Measurements from ENCODE around the gene TRIM24. TPM values are rescaled to one million over a fixed set of nuclear protein-coding genes. Genes with fewer than 3 reads are reported as not detected.
"Not testable (repeated sequence)": the region's sequence is repeated elsewhere in the genome, so short reads cannot be mapped to it uniquely, and the experiment has no call there.

The TRIM24 gene
- total and polyA plus RNA-seq, 4 donors, result 7.0 to 33.0 (median 17.4) TPM

DNA sequence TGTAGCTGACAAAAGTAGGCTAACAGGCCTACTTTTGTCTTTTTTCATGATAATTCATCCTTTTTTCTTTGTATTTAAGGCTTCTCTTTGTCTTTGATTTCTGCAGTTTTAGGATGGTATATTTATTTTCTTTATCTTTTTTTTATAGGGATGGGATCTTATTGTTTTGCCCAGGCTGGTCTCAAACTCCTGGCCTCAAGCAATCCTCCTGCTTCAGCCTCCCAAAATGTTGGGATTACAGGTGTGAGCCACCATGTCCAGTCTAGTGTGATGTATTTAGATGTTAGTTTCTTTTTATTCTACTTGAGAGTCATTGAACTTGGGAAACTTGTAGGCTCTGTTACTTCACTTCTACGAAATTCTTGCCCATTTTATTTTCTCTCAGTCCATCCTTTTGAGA, 35.4 kb downstream of the TRIM24 start:
- no peak for DNase-seq

DNA sequence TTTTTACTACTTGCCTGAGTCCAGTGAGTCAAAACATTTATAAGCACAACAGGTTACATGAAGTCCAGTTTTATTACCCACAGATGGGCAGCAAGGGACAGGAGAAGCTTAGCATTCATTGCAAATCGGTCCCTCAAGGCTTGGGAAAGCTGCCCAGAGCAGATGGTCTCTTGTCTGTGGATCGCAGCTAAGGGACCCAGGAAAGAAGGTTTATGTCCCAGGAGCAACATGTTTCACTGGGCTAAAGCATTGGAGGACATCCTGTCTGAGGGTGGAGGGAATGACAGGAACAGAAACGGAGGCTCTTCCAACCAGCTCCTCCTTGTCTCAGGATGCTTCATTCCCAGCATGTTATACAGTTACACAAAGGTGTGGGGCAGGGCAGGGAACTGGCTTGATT, 39.3 kb downstream of the TRIM24 start:
- 90 to 94% methylated on average over 3 of the region's 3 CpGs for WGBS, 2 donors

More for the DNA sequence above, 35.4 kb downstream of the TRIM24 start:
- H3K36me3 ChIP-seq (ENCODE audit: control insufficient read depth in 4 of 4, insufficient read depth in 4 of 4, low read length in 4 of 4), result peaks cover 0 to 1% (median 0%) of the 10 kb centered on the region in 4 donors
- WGBS, 2 donors, result 84 to 88% methylated on average over 1 of the region's 1 CpG
- H3K9ac ChIP-seq (ENCODE audit: insufficient read depth in 1 of 2, low read length in 2 of 2), result no peak overlapping the region
- H3K27me3 ChIP-seq (ENCODE audit: control insufficient read depth in 3 of 3, insufficient read depth in 3 of 3, low read length in 2 of 3), result no peaks in the 10 kb centered on the region
- no peaks in the 10 kb centered on the region for H3K9me3 ChIP-seq (ENCODE audit: control insufficient read depth in 4 of 4, insufficient read depth in 3 of 4, low read length in 3 of 4)
- H3K4me3 ChIP-seq, result no peak overlapping the region
- no peak overlapping the region for H3K27ac ChIP-seq (ENCODE audit: low read depth in 1 of 2, low read length in 1 of 2)
- peaks cover 0 to 4% (median 0%) of the 10 kb centered on the region in 5 donors for H3K4me1 ChIP-seq (ENCODE audit: control insufficient read depth in 5 of 5, insufficient read depth in 5 of 5, low read length in 5 of 5)
- ATAC-seq (ENCODE audit: insufficient read depth, low FRiP score), result no peak
- TF ChIP-seq, protein P1, sequence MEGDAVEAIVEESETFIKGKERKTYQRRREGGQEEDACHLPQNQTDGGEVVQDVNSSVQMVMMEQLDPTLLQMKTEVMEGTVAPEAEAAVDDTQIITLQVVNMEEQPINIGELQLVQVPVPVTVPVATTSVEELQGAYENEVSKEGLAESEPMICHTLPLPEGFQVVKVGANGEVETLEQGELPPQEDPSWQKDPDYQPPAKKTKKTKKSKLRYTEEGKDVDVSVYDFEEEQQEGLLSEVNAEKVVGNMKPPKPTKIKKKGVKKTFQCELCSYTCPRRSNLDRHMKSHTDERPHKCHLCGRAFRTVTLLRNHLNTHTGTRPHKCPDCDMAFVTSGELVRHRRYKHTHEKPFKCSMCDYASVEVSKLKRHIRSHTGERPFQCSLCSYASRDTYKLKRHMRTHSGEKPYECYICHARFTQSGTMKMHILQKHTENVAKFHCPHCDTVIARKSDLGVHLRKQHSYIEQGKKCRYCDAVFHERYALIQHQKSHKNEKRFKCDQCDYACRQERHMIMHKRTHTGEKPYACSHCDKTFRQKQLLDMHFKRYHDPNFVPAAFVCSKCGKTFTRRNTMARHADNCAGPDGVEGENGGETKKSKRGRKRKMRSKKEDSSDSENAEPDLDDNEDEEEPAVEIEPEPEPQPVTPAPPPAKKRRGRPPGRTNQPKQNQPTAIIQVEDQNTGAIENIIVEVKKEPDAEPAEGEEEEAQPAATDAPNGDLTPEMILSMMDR (IDR thresholded peaks at IDR 0.05; ENCODE audit: control extremely low read depth, extremely low read depth), result no peak

DNA sequence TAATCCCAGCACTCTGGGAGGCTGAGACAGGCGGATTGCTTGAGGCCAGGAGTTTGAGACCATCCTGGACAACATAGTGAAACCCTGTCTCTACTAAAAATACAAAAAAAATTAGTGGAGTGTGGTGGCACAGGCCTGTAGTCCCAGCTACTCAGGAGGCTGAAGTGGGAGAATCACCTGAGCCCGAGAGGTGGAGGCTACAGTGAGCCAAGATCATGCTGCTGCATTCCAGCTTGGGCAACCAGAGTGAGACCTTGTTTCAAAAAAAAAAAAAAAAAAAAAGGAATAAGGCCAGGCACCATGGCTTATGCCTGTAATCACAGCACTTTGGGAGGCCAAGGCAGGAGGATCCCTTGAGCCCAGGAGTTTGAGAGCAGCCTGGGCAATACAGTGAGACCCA, 40.2 kb downstream of the TRIM24 start:
- ATAC-seq (ENCODE audit: insufficient read depth, low FRiP score); H3K9ac ChIP-seq (ENCODE audit: insufficient read depth in 1 of 2, low read length in 2 of 2); H3K4me1 ChIP-seq (ENCODE audit: control insufficient read depth in 5 of 5, insufficient read depth in 5 of 5, low read length in 5 of 5); H3K36me3 ChIP-seq (ENCODE audit: control insufficient read depth in 4 of 4, insufficient read depth in 4 of 4, low read length in 4 of 4); H3K9me3 ChIP-seq (ENCODE audit: control insufficient read depth in 4 of 4, insufficient read depth in 3 of 4, low read length in 3 of 4); H3K27me3 ChIP-seq (ENCODE audit: control insufficient read depth in 3 of 3, insufficient read depth in 3 of 3, low read length in 2 of 3); H3K4me3 ChIP-seq; DNase-seq; H3K27ac ChIP-seq (ENCODE audit: low read depth in 1 of 2, low read length in 1 of 2): not testable (repeated sequence)
- WGBS, 2 donors, result 99 to 100% methylated on average over 2 of the region's 2 CpGs

More for the DNA sequence above, 39.3 kb downstream of the TRIM24 start:
- Histone ChIP-seq H3K27ac (ENCODE audit: low read depth in 1 of 2, low read length in 1 of 2) (no peak overlapping the region), H3K9ac (ENCODE audit: insufficient read depth in 1 of 2, low read length in 2 of 2) (no peak overlapping the region), H3K36me3 (ENCODE audit: control insufficient read depth in 4 of 4, insufficient read depth in 4 of 4, low read length in 4 of 4) (peaks cover 0 to 1% (median under 1%) of the 10 kb centered on the region in 4 donors), H3K4me3 (no peak overlapping the region), H3K9me3 (ENCODE audit: control insufficient read depth in 4 of 4, insufficient read depth in 3 of 4, low read length in 3 of 4) (no peaks in the 10 kb centered on the region), H3K27me3 (ENCODE audit: control insufficient read depth in 3 of 3, insufficient read depth in 3 of 3, low read length in 2 of 3) (no peaks in the 10 kb centered on the region), H3K4me1 (ENCODE audit: control insufficient read depth in 5 of 5, insufficient read depth in 5 of 5, low read length in 5 of 5) (peaks cover 0 to 7% (median 0%) of the 10 kb centered on the region in 5 donors)
- ATAC-seq (ENCODE audit: insufficient read depth, low FRiP score) (no peak), DNase-seq (no peak)
- TF ChIP-seq, protein P1 (IDR thresholded peaks at IDR 0.05; ENCODE audit: control extremely low read depth, extremely low read depth), result no peak

GRCh38 chr7:138500892-138501291, 40.8 kb downstream of the TRIM24 start:
- ATAC-seq (ENCODE audit: insufficient read depth, low FRiP score), result no peak
- WGBS, 2 donors, result 94 to 100% methylated on average over 1 of the region's 1 CpG
- Histone ChIP-seq H3K9ac (ENCODE audit: insufficient read depth in 1 of 2, low read length in 2 of 2) (no peak overlapping the region), H3K4me1 (ENCODE audit: control insufficient read depth in 5 of 5, insufficient read depth in 5 of 5, low read length in 5 of 5) (peaks cover 0 to 7% (median 0%) of the 10 kb centered on the region in 5 donors), H3K27me3 (ENCODE audit: control insufficient read depth in 3 of 3, insufficient read depth in 3 of 3, low read length in 2 of 3) (no peaks in the 10 kb centered on the region), H3K9me3 (ENCODE audit: control insufficient read depth in 4 of 4, insufficient read depth in 3 of 4, low read length in 3 of 4) (no peaks in the 10 kb centered on the region), H3K36me3 (ENCODE audit: control insufficient read depth in 4 of 4, insufficient read depth in 4 of 4, low read length in 4 of 4) (peaks cover 0 to 6% (median under 1%) of the 10 kb centered on the region in 4 donors), H3K4me3 (no peak overlapping the region), H3K27ac (ENCODE audit: low read depth in 1 of 2, low read length in 1 of 2) (no peak overlapping the region)
- TF ChIP-seq, protein P1 (IDR thresholded peaks at IDR 0.05; ENCODE audit: control extremely low read depth, extremely low read depth), result no peak
- DNase-seq, result no peak
